HEK293 (cell line): ENCODE measurements around the gene FAM199X.

ENCODE experiments used
- CTCF ChIA-PET: fragments of 350-600 bp; formaldehyde crosslinking; extraction: SDS; loops from one replicate; lab custom pipeline; 2021; ENCODE audit warnings: antibody characterized with exemption; lab: Yijun Ruan, JAX
- POLR2A ChIA-PET: fragments of 300-600 bp; formaldehyde crosslinking; extraction: SDS; loops from one replicate; lab custom pipeline; 2020; ENCODE audit warnings: antibody characterized with exemption, inconsistent platforms; lab: Yijun Ruan, JAX
- H3K27ac ChIP-seq: fragments of 200-500 bp; sonication (Bioruptor generic); 2 replicates; pipeline ENCODE4 v1.5.1; 2014; ENCODE audit warnings: low read depth, low read length, control low read depth, inconsistent platforms; ENCODE audit errors: extremely low read depth
- H3K36me3 ChIP-seq, 2 experiments: fragments of 200-500 bp in 1 of 2; sonication (Bioruptor generic) in 1 of 2; 1 replicate in 1 of 2; 2 replicates in 1 of 2; pipeline ENCODE4 v1.5.1; 2014 to 2017; ENCODE audit warnings: inconsistent platforms in 2 of 2, low read length in 2 of 2; ENCODE audit not compliant: control insufficient read depth in 2 of 2, insufficient read depth in 1 of 2
- H3K4me1 ChIP-seq: fragments of 200-500 bp; sonication (Bioruptor generic); 2 replicates; pipeline ENCODE4 v1.5.1; 2014; ENCODE audit warnings: mild to moderate bottlenecking, low read length, inconsistent platforms; ENCODE audit not compliant: control insufficient read depth, insufficient read depth
- H3K4me3 ChIP-seq: 2 replicates; pipeline ENCODE4 v1.5.1; 2011; ENCODE audit warnings: low read depth, mild to moderate bottlenecking, control low read depth, low read length, moderate library complexity
- H3K9me3 ChIP-seq: fragments of 200-500 bp; sonication (Bioruptor generic); 2 replicates; pipeline ENCODE4 v1.5.1; 2014; ENCODE audit warnings: low read depth, low read length, inconsistent platforms; ENCODE audit not compliant: control insufficient read depth, insufficient read depth
- FEZF1 ChIP-seq: fragments of 450-650 bp; formaldehyde crosslinking; IDR thresholded peaks from 2 replicates; pipeline ENCODE4 v1.5.1; 2016; ENCODE audit warnings: missing biosample characterization, missing genetic modification characterization
- ZBTB8A ChIP-seq: fragments of 450-650 bp; formaldehyde crosslinking; IDR thresholded peaks from 2 replicates; pipeline ENCODE4 v1.5.1; 2016; ENCODE audit warnings: missing biosample characterization, missing genetic modification characterization
- ZNF169 ChIP-seq: fragments of 450-650 bp; formaldehyde crosslinking; IDR thresholded peaks from 2 replicates; pipeline ENCODE4 v1.5.1; 2016; ENCODE audit warnings: missing biosample characterization, missing genetic modification characterization
- ZNF174 ChIP-seq: fragments of 450-650 bp; formaldehyde crosslinking; IDR thresholded peaks from 2 replicates; pipeline ENCODE4 v1.5.0; 2017; ENCODE audit warnings: missing biosample characterization, mild to moderate bottlenecking, missing genetic modification characterization
- ZNF19 ChIP-seq: fragments of 450-650 bp; formaldehyde crosslinking; IDR thresholded peaks from 2 replicates; pipeline ENCODE4; 2016; ENCODE audit warnings: missing biosample characterization, missing genetic modification characterization, low read depth
- ZNF248 ChIP-seq: fragments of 450-650 bp; formaldehyde crosslinking; IDR thresholded peaks from 2 replicates; pipeline ENCODE4 v1.5.1; 2017; ENCODE audit warnings: missing biosample characterization, missing genetic modification characterization
- ZNF302 ChIP-seq: fragments of 450-650 bp; formaldehyde crosslinking; IDR thresholded peaks from 2 replicates; pipeline ENCODE4 v1.5.1; 2016; ENCODE audit warnings: missing biosample characterization, missing genetic modification characterization, low read depth
- ZNF341 ChIP-seq: fragments of 450-650 bp; formaldehyde crosslinking; IDR thresholded peaks from 2 replicates; pipeline ENCODE4; 2016; ENCODE audit warnings: low read depth, missing biosample characterization, missing genetic modification characterization
- ZNF449 ChIP-seq: fragments of 450-650 bp; formaldehyde crosslinking; IDR thresholded peaks from 2 replicates; pipeline ENCODE4 v1.5.1; 2017; ENCODE audit warnings: missing biosample characterization, mild to moderate bottlenecking, missing genetic modification characterization, moderate library complexity
- ZNF529 ChIP-seq: fragments of 450-650 bp; formaldehyde crosslinking; IDR thresholded peaks from 2 replicates; pipeline ENCODE4 v1.5.1; 2017; ENCODE audit warnings: missing genetic modification characterization, missing biosample characterization; ENCODE audit not compliant: insufficient replicate concordance
- ZNF530 ChIP-seq: fragments of 450-650 bp; formaldehyde crosslinking; IDR thresholded peaks from 2 replicates; pipeline ENCODE4 v1.5.1; 2016; ENCODE audit warnings: low read depth, missing biosample characterization, missing genetic modification characterization
- ZNF654 ChIP-seq: fragments of 450-650 bp; formaldehyde crosslinking; IDR thresholded peaks from 2 replicates; pipeline ENCODE4 v1.5.1; 2016; ENCODE audit warnings: low read depth, missing biosample characterization, missing genetic modification characterization
- ZNF660 ChIP-seq: fragments of 450-650 bp; IDR thresholded peaks from 2 replicates; pipeline ENCODE4 v1.5.1; 2018; ENCODE audit warnings: missing biosample characterization, mild to moderate bottlenecking, missing genetic modification characterization
- ZNF701 ChIP-seq: fragments of 450-650 bp; formaldehyde crosslinking; IDR thresholded peaks from 2 replicates; pipeline ENCODE4 v1.5.1; 2016; ENCODE audit warnings: missing biosample characterization, missing genetic modification characterization
- ZNF792 ChIP-seq: fragments of 450-650 bp; formaldehyde crosslinking; IDR thresholded peaks from 2 replicates; pipeline ENCODE4 v1.5.1; 2016; ENCODE audit warnings: missing biosample characterization, missing genetic modification characterization
- ZSCAN30 ChIP-seq: fragments of 450-650 bp; IDR thresholded peaks from 2 replicates; pipeline ENCODE4 v1.5.1; 2018; ENCODE audit warnings: missing biosample characterization, mild to moderate bottlenecking, missing genetic modification characterization, moderate library complexity
- ZSCAN5A ChIP-seq: fragments of 450-650 bp; formaldehyde crosslinking; IDR thresholded peaks from 2 replicates; pipeline ENCODE4 v1.5.1; 2016; ENCODE audit warnings: missing biosample characterization, missing genetic modification characterization
- TF ChIP-seq, protein P1 (sequence below): fragments of 450-650 bp; formaldehyde crosslinking; conservative IDR thresholded peaks from 2 replicates; pipeline ENCODE4 v1.5.1; 2016; ENCODE audit warnings: low read depth, missing biosample characterization, missing genetic modification characterization
- TF ChIP-seq, protein P2 (sequence below): fragments of 450-650 bp; formaldehyde crosslinking; IDR thresholded peaks from 2 replicates; pipeline ENCODE4 v1.5.1; 2016; ENCODE audit warnings: missing biosample characterization, missing genetic modification characterization
- TF ChIP-seq, protein P3 (sequence below): fragments of 450-650 bp; formaldehyde crosslinking; IDR thresholded peaks from 2 replicates; pipeline ENCODE4 v1.5.1; 2017; ENCODE audit warnings: missing biosample characterization, missing genetic modification characterization

Gene FAM199X

GRCh38 chrX:104135677-104136076 lies 30.6 kb upstream of the FAM199X start (continued):
- TF ChIP-seq, protein P1, sequence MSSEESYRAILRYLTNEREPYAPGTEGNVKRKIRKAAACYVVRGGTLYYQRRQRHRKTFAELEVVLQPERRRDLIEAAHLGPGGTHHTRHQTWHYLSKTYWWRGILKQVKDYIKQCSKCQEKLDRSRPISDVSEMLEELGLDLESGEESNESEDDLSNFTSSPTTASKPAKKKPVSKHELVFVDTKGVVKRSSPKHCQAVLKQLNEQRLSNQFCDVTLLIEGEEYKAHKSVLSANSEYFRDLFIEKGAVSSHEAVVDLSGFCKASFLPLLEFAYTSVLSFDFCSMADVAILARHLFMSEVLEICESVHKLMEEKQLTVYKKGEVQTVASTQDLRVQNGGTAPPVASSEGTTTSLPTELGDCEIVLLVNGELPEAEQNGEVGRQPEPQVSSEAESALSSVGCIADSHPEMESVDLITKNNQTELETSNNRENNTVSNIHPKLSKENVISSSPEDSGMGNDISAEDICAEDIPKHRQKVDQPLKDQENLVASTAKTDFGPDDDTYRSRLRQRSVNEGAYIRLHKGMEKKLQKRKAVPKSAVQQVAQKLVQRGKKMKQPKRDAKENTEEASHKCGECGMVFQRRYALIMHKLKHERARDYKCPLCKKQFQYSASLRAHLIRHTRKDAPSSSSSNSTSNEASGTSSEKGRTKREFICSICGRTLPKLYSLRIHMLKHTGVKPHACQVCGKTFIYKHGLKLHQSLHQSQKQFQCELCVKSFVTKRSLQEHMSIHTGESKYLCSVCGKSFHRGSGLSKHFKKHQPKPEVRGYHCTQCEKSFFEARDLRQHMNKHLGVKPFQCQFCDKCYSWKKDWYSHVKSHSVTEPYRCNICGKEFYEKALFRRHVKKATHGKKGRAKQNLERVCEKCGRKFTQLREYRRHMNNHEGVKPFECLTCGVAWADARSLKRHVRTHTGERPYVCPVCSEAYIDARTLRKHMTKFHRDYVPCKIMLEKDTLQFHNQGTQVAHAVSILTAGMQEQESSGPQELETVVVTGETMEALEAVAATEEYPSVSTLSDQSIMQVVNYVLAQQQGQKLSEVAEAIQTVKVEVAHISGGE (tag by site-specific recombination): no peak
- TF ChIP-seq ZNF19 (tag by site-specific recombination): no peak
- TF ChIP-seq, all 188 proteins: peak for 0

- ChIA-PET POLR2A (interaction anchor here (0.7 to 1.0 kb wide), 2 partner anchors 37 to 289 kb away, joined by 3 read pairs; no protein-coding TSS in a partner anchor), CTCF (interaction anchor here (0.6 to 3.4 kb wide), 33 partner anchors 10 to 1218 kb away, joined by 3 to 37 read pairs (median 3); partner anchors contain the start of gene ZCCHC18)
- H3K4me3 ChIP-seq: peak overlapping the region; percentile 27; the same call in 1 of the 2 replicates
- TF ChIP-seq, protein P2, sequence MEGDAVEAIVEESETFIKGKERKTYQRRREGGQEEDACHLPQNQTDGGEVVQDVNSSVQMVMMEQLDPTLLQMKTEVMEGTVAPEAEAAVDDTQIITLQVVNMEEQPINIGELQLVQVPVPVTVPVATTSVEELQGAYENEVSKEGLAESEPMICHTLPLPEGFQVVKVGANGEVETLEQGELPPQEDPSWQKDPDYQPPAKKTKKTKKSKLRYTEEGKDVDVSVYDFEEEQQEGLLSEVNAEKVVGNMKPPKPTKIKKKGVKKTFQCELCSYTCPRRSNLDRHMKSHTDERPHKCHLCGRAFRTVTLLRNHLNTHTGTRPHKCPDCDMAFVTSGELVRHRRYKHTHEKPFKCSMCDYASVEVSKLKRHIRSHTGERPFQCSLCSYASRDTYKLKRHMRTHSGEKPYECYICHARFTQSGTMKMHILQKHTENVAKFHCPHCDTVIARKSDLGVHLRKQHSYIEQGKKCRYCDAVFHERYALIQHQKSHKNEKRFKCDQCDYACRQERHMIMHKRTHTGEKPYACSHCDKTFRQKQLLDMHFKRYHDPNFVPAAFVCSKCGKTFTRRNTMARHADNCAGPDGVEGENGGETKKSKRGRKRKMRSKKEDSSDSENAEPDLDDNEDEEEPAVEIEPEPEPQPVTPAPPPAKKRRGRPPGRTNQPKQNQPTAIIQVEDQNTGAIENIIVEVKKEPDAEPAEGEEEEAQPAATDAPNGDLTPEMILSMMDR: peak; percentile 64; the same call in 1 of the 2 replicates
- TF ChIP-seq ZNF654 (tag by site-specific recombination) (peak; percentile 95), ZNF302 (tag by site-specific recombination) (no peak), ZNF174 (tag by site-specific recombination) (no peak), ZNF449 (tag by site-specific recombination) (0 out of 2 replicates have a peak, but pooled peaks have one; percentile 51), ZNF530 (no peak), ZNF169 (no peak), ZNF792 (tag by site-specific recombination) (no peak), ZNF341 (tag by site-specific recombination) (0 out of 2 replicates have a peak, but pooled peaks have one; percentile 16), ZBTB8A (tag by site-specific recombination) (no peak), ZNF701 (tag by site-specific recombination) (no peak), ZNF248 (no peak), ZNF529 (tag by site-specific recombination) (no peak), ZSCAN5A (tag by site-specific recombination) (no peak), ZSCAN30 (tag by site-specific recombination) (0 out of 2 replicates have a peak, but pooled peaks have one; percentile 14), FEZF1 (tag by site-specific recombination) (no peak), ZNF660 (tag by site-specific recombination) (0 out of 2 replicates have a peak, but pooled peaks have one; percentile 15)
- TF ChIP-seq, protein P3, sequence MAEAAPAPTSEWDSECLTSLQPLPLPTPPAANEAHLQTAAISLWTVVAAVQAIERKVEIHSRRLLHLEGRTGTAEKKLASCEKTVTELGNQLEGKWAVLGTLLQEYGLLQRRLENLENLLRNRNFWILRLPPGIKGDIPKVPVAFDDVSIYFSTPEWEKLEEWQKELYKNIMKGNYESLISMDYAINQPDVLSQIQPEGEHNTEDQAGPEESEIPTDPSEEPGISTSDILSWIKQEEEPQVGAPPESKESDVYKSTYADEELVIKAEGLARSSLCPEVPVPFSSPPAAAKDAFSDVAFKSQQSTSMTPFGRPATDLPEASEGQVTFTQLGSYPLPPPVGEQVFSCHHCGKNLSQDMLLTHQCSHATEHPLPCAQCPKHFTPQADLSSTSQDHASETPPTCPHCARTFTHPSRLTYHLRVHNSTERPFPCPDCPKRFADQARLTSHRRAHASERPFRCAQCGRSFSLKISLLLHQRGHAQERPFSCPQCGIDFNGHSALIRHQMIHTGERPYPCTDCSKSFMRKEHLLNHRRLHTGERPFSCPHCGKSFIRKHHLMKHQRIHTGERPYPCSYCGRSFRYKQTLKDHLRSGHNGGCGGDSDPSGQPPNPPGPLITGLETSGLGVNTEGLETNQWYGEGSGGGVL (tag by site-specific recombination): no peak
- TF ChIP-seq, all 188 proteins: peak for 6
- H3K27ac ChIP-seq: no peak overlapping the region
- H3K9me3 ChIP-seq: no peaks in the 10 kb centered on the region
- H3K4me1 ChIP-seq: no peaks in the 10 kb centered on the region
- H3K36me3 ChIP-seq: no peaks in the 10 kb centered on the region
Observed at GRCh38 chrX:104136241-104137019, 29.8 kb upstream of the FAM199X start.
